GM12864 (cell line): ENCODE measurements around the gene NOTCH4.
A peak's percentile ranks its signal among the peaks of the same experiment; 100 is the strongest.

Source experiments
- DNase-seq: peaks from one replicate; pipeline ENCODE4 v3.0.0-alpha.2; 2011; ENCODE audit warnings: low read depth
- H3K4me3 ChIP-seq: 2 replicates; pipeline ENCODE4 v1.5.1; 2011; ENCODE audit warnings: mild to moderate bottlenecking, low read depth, low read length, control low read depth
- TF ChIP-seq, protein P1 (sequence below): IDR thresholded peaks from 2 replicates; pipeline ENCODE4 v1.5.1; 2011; ENCODE audit warnings: low read depth, mild to moderate bottlenecking, moderate library complexity, low read length, control low read depth, inconsistent platforms; ENCODE audit errors: missing control alignments

Gene NOTCH4

DNA sequence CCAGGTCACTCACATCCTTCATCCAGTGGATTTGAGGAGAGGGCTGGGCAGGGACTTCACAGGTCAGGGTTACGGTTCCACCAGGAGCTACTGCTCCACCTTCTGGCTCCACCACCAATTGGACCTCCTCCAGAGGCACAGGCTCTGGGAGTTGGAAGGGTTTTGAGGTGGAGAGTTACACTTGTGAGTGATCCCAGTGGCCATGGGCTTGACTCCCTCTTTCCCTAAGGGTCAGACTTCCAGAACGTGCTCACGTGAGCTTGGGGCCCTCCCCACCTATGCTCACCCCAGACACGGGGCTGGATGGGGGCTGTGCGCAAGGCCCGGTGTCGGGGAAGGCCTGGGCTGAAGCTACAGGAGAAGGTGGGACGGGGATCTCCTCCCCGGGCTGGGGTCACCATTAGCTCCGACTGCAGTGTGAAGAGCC is 41.3 kb downstream of the NOTCH4 start:
- H3K4me3 ChIP-seq, result no peak overlapping the region
- no peak for DNase-seq
- TF ChIP-seq, protein P1, sequence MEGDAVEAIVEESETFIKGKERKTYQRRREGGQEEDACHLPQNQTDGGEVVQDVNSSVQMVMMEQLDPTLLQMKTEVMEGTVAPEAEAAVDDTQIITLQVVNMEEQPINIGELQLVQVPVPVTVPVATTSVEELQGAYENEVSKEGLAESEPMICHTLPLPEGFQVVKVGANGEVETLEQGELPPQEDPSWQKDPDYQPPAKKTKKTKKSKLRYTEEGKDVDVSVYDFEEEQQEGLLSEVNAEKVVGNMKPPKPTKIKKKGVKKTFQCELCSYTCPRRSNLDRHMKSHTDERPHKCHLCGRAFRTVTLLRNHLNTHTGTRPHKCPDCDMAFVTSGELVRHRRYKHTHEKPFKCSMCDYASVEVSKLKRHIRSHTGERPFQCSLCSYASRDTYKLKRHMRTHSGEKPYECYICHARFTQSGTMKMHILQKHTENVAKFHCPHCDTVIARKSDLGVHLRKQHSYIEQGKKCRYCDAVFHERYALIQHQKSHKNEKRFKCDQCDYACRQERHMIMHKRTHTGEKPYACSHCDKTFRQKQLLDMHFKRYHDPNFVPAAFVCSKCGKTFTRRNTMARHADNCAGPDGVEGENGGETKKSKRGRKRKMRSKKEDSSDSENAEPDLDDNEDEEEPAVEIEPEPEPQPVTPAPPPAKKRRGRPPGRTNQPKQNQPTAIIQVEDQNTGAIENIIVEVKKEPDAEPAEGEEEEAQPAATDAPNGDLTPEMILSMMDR, result no peak

GRCh38 chr6:32181915-32182529 is 41.8 kb downstream of the NOTCH4 start:
- TF ChIP-seq, protein P1, result no peak
- no peak overlapping the region for H3K4me3 ChIP-seq
- DNase-seq, result no peak

GRCh38 chr6:32181148-32181702 is 42.6 kb downstream of the NOTCH4 start:
- DNase-seq, result no peak
- no peak overlapping the region for H3K4me3 ChIP-seq
- TF ChIP-seq, protein P1, result no peak

GRCh38 chr6:32179766-32180405 is 44.0 kb downstream of the NOTCH4 start:
- no peak overlapping the region; the same call in 1 of the 2 replicates for H3K4me3 ChIP-seq
- TF ChIP-seq, protein P1, result no peak
- no peak for DNase-seq

GRCh38 chr6:32178547-32179440 is 45.1 kb downstream of the NOTCH4 start:
- DNase-seq, result no peak
- TF ChIP-seq, protein P1, result no peak

DNA sequence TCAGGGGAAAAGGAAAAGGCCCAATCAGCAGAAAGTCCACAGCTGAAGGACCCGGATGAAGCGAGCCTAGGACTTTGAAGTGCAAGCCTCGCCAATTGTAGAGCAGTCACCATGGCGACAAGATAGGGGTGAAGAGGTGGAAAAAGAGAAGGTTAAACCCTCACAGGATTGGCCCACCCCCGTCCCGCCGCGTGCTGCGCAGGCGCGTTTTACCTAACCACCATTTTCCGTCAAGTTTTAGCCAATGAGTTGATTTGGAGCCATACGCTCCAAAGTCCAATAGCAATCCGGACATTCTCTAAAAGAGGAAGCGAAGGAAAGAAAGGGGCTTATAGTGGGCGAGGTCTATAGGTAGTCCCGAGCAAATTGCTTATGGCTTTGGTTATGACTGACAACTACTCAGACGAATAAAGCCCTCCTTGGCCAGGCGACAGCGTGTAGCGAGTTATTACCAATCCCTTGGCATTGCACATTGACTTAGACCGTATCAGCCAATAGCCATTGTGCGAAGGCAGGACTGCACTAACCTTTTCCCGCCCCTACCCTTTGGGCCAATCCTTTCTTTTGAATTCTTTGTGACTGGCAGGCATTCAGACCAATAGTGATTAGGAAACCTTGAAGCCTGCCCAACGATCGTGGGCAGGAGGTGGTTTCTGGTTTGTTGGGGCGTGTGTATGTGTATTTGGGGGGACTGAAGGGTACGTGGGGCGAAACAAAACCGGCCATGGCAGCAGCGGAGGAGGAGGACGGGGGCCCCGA is 45.9 kb downstream of the NOTCH4 start, which contains the start of gene RNF5:
TSS of gene RNF5 (plus strand) at position 618 of the 759 bp plus-strand sequence. CDS start at position 725, 107 bp downstream.
- peak within 1 kb of the TSS; percentile 83 for H3K4me3 ChIP-seq
- TF ChIP-seq, protein P1, result no peak
- peak; percentile 100 for DNase-seq

More at GRCh38 chr6:32178547-32179440, 45.1 kb downstream of the NOTCH4 start:
- H3K4me3 ChIP-seq, result peak overlapping the region; percentile 83
